GM15510 (cell line): ENCODE measurements around the gene LRP11.

Source experiments
- POLR2A ChIP-seq: IDR thresholded peaks from 3 replicates; pipeline ENCODE4 v1.6.1; 2011; ENCODE audit warnings: borderline replicate concordance; ENCODE audit not compliant: insufficient read length; ENCODE audit errors: extremely low read depth

The LRP11 gene

GRCh38 chr6:149863698-149864577, at the start of gene LRP11:
Gene LRP11 (minus strand): TSS chr6:149864359. CDS start chr6:149864020, 339 bp downstream.
- no peak for TF ChIP-seq POLR2A

GRCh38 chr6:149913540-149914240, 49.5 kb upstream of the LRP11 start:
- no peak for TF ChIP-seq POLR2A

GRCh38 chr6:149913085-149913484, 48.9 kb upstream of the LRP11 start:
- no peak for TF ChIP-seq POLR2A

GRCh38 chr6:149910721-149911151, 46.6 kb upstream of the LRP11 start:
- no peak for TF ChIP-seq POLR2A

GRCh38 chr6:149909701-149910470, 45.7 kb upstream of the LRP11 start:
- TF ChIP-seq POLR2A = no peak

- no peak for TF ChIP-seq POLR2A
Measured at GRCh38 chr6:149907317-149907716, 43.2 kb upstream of the LRP11 start.

GRCh38 chr6:149906405-149906804, 42.2 kb upstream of the LRP11 start:
- no peak for TF ChIP-seq POLR2A

GRCh38 chr6:149905911-149906371, 41.8 kb upstream of the LRP11 start:
- no peak for TF ChIP-seq POLR2A

- TF ChIP-seq POLR2A = no peak
Measured at GRCh38 chr6:149905371-149905910, 41.3 kb upstream of the LRP11 start.

GRCh38 chr6:149904661-149905370, 40.7 kb upstream of the LRP11 start:
- no peak for TF ChIP-seq POLR2A

GRCh38 chr6:149903938-149904611, 39.9 kb upstream of the LRP11 start:
- TF ChIP-seq POLR2A = no peak

- no peak for TF ChIP-seq POLR2A
Measured at GRCh38 chr6:149901444-149902140, 37.4 kb upstream of the LRP11 start.

- no peak for TF ChIP-seq POLR2A
Measured at GRCh38 chr6:149900620-149901443, 36.7 kb upstream of the LRP11 start.
